ENCODE data around the gene DOCK11. TPM values are rescaled to one million over a fixed set of nuclear protein-coding genes. Genes with fewer than 3 reads are reported as not detected.

DOCK11 gene
- total and polyA plus RNA-seq, 9 of the 15 experiments (the other 6 are each of a cell fraction or from before 2014, with no cell fraction given), result 41.8 to 77.8 (median 50.9) TPM

DNA sequence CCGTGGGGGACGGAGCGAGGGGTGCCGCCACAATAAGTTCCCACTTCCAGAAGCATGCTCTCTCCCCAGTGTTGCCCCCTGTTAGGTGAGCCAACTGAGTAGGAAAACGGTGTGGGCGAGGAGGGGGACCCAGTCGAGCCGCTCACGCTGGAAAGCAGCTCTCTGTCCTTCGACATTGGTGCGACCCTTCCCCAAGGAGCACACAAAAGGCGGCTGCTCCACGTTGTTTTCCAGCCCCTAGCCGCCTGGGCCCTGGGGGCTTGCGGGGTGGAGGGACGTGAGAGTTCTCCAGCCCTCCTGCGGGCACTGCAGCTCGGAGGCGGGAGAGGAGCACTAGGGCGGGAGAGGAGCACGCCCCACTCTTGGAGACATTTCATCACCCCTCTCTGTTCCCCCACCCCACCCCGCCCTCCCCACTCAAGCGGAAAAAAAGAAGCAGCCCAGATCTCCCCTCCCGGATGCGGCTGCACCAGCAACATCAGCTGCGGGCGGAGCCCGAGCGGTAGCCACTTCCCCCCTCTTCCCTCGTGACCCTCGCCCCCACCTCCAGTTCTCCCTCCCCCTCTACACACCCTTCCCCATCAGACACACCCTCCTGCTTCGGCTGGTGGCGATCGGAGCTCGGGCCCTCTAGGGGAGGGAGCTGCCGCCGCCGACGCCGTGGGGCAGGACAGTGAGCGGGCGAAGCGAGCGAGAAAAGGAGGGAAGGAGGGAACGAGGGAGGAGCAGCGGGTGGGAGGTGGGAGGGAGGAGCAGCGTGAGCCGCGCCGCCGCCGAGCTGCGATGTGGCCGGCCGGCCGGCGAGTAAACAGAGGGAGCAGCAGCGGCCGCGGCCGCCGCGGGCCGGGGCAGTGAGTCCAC, at the start of gene DOCK11 (continued):
- TF ChIP-seq, protein P1, sequence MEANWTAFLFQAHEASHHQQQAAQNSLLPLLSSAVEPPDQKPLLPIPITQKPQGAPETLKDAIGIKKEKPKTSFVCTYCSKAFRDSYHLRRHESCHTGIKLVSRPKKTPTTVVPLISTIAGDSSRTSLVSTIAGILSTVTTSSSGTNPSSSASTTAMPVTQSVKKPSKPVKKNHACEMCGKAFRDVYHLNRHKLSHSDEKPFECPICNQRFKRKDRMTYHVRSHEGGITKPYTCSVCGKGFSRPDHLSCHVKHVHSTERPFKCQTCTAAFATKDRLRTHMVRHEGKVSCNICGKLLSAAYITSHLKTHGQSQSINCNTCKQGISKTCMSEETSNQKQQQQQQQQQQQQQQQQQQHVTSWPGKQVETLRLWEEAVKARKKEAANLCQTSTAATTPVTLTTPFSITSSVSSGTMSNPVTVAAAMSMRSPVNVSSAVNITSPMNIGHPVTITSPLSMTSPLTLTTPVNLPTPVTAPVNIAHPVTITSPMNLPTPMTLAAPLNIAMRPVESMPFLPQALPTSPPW (CRISPR knock-in tag; IDR thresholded peaks at IDR 0.05), result peak; percentile 98
- TF ChIP-seq, protein P2, sequence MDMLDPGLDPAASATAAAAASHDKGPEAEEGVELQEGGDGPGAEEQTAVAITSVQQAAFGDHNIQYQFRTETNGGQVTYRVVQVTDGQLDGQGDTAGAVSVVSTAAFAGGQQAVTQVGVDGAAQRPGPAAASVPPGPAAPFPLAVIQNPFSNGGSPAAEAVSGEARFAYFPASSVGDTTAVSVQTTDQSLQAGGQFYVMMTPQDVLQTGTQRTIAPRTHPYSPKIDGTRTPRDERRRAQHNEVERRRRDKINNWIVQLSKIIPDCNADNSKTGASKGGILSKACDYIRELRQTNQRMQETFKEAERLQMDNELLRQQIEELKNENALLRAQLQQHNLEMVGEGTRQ (CRISPR knock-in tag; IDR thresholded peaks at IDR 0.05), result peak; percentile 64
- TF ChIP-seq, protein P3, sequence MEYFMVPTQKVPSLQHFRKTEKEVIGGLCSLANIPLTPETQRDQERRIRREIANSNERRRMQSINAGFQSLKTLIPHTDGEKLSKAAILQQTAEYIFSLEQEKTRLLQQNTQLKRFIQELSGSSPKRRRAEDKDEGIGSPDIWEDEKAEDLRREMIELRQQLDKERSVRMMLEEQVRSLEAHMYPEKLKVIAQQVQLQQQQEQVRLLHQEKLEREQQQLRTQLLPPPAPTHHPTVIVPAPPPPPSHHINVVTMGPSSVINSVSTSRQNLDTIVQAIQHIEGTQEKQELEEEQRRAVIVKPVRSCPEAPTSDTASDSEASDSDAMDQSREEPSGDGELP (CRISPR knock-in tag; IDR thresholded peaks at IDR 0.05; ENCODE audit: borderline replicate concordance), result peak; percentile 89
- 0 out of 4 replicates have a peak, but pooled peaks have one; percentile 6 to 23 for TF ChIP-seq RAD21 (CRISPR knock-in tag; conservative IDR thresholded peaks at IDR 0.05 in 1 of 2, IDR thresholded peaks at IDR 0.05 in 1 of 2)
- no peak for TF ChIP-seq KDM1A (IDR thresholded peaks at IDR 0.05)
- TF ChIP-seq ZNF347 (CRISPR knock-in tag; IDR thresholded peaks at IDR 0.05; ENCODE audit: low read depth), result no peak
- peak; percentile 67 for TF ChIP-seq EP400 (IDR thresholded peaks at IDR 0.05)
- TF ChIP-seq, protein P4, sequence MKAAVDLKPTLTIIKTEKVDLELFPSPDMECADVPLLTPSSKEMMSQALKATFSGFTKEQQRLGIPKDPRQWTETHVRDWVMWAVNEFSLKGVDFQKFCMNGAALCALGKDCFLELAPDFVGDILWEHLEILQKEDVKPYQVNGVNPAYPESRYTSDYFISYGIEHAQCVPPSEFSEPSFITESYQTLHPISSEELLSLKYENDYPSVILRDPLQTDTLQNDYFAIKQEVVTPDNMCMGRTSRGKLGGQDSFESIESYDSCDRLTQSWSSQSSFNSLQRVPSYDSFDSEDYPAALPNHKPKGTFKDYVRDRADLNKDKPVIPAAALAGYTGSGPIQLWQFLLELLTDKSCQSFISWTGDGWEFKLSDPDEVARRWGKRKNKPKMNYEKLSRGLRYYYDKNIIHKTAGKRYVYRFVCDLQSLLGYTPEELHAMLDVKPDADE (conservative IDR thresholded peaks at IDR 0.05; ENCODE audit: control insufficient read depth, low read depth, low read length), result no peak
- no peak for TF ChIP-seq NFYB (IDR thresholded peaks at IDR 0.05; ENCODE audit: extremely low read depth, insufficient read length)
- no peak for TF ChIP-seq CC2D1A (IDR thresholded peaks at IDR 0.05)
- TF ChIP-seq, protein P5, sequence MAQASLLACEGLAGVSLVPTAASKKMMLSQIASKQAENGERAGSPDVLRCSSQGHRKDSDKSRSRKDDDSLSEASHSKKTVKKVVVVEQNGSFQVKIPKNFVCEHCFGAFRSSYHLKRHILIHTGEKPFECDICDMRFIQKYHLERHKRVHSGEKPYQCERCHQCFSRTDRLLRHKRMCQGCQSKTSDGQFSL (CRISPR knock-in tag; IDR thresholded peaks at IDR 0.05), result peak; percentile 64
- TF ChIP-seq, protein P5 (tag; IDR thresholded peaks at IDR 0.05), result no peak; a peak in 1 of 4 replicates
- no peak for TF ChIP-seq SIRT6 (IDR thresholded peaks at IDR 0.05; ENCODE audit: low read depth, low read length)
- TF ChIP-seq NR4A1 (CRISPR knock-in tag; IDR thresholded peaks at IDR 0.05), result no peak
- TF ChIP-seq NR4A1 (tag; IDR thresholded peaks at IDR 0.05), result no peak
- TF ChIP-seq ARNT (IDR thresholded peaks at IDR 0.05), result no peak
- TF ChIP-seq TOE1 (IDR thresholded peaks at IDR 0.05; ENCODE audit: borderline replicate concordance), result peak; percentile 88
- TF ChIP-seq TOE1 (CRISPR knock-in tag; IDR thresholded peaks at IDR 0.05; ENCODE audit: borderline replicate concordance, low read depth), result no peak
- TF ChIP-seq, protein P6, sequence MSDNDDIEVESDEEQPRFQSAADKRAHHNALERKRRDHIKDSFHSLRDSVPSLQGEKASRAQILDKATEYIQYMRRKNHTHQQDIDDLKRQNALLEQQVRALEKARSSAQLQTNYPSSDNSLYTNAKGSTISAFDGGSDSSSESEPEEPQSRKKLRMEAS (CRISPR knock-in tag; IDR thresholded peaks at IDR 0.05), result peak; percentile 57
- TF ChIP-seq CBX3 (IDR thresholded peaks at IDR 0.05; ENCODE audit: borderline replicate concordance in 1 of 2, low read length in 2 of 2), result peak in 1 of 2 experiments; percentile 13; a peak in 1 of 3 replicates
